ENCODE results near the gene TSSK6.

TSSK6 gene

DNA sequence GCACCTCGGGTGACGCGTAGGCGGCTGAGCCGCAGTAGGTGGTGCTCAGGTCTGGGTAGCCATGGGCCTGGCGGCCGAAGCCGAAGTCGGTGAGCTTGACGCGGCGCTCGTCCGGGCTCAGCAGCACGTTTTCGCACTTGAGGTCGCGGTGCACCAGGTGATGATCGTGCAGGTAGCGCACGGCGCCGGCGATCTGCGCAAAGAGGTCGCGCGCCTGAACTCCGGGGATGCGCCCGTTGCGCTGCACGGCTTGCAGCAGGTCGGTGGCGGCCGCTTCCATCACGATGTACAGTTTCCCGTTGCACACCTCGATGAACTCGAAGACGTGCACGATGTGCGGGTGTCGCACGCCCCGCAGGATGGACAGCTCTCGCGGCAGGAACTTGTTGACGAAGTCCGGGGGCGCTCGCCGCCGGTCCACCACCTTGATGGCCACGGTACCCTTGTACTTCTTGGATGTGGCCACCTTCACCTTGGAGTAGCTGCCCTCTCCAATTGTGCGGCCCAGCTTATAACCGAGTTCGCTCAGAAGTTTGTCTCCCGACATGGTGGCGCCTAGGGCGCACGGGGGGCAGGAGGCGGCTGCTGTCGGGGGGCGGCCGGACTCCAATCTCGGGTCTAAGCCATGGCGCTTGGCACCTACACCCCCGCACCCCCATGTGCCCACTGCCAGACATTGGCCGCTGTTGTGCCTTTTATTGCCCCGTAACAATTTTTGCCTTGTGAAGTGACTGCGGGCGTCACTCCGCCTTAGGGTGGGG is at the start of gene TSSK6:
TSS of gene TSSK6 (minus strand) at position 668 of the 761 bp plus-strand sequence. CDS start at position 547, 121 bp downstream.
- in situ Hi-C loops (cut with HindIII; ENCODE audit: low pct_ligation_motif_present, low pct_unique_long_range_greater_than_20kb, low sequenced_read_pairs) = no loop called here
- DNase-seq = no peak

GRCh38 chr19:19563348-19563848 is 48.0 kb upstream of the TSSK6 start:
- in situ Hi-C loops (cut with HindIII; ENCODE audit: low pct_ligation_motif_present, low pct_unique_long_range_greater_than_20kb, low sequenced_read_pairs) = no loop called here
- DNase-seq = no peak

DNA sequence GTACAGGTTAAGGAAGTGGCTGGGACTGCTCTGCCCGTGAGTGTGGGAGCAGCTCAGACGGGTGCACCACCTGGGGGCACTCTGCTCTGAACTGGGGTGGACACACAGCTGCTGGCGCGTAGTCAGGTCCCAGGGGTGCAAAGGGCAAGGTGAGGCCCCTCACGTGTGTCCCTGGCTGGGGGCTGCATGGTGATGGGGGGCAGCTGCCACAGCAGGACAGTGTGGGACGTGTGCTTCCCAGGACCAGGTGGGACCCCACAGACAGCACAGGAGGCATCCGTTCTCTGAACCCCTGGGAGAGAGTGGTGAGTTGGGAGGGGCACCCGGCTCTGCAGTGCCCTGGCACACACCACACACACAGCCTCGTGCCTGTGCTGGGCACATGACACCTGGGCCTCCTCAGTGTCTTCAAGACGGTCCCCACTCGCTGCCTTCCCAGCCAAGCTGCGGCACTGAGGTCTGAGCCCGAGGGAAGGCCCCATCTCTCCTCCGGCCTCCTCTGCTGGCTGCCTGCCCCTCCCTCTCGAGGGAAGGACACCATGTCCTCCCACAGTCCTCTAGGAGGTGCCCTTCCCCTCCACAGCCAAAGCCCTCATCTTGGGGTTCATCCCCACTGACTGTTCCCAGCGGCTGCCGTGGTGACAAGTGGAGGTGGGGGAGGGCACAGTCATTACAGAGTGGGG is 47.5 kb upstream of the TSSK6 start:
- in situ Hi-C loops (cut with HindIII; ENCODE audit: low pct_ligation_motif_present, low pct_unique_long_range_greater_than_20kb, low sequenced_read_pairs) = no loop called here
- DNase-seq = no peak

DNA sequence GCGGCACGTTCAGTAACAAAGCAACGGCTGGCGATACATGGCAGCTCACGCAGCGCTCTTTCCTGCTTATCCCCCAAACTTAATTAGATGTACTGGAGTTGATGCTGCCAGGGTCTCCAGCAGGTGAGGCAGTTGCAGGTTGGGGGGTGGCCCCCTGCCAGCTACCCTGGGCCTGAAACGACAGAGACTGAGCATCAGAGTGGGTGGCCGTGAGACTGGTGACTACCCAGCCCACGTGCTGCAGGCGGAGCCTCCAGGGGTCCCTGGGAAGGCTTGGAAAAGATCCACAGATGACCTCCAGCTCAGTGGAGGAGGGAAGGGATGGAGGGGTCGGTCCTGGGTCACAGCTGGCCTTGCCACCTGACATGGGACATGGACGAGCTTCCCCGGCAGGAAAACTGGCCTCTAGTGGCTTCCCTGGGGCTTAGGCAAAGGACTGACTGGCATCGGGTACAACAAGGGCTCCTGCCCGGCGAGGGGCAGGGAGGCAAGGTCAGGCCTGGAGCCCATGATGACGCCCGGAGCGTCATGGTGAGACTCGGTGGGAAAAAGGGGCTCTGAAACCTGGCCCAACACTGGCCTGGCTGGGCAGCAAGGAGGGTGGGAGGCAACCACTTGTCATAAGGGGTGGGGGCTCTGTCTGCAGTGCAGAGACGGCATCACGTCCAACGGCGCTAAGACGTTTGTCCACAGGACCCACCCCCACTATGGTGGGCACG is 46.8 kb upstream of the TSSK6 start:
- no peak for DNase-seq
- in situ Hi-C loops (cut with HindIII; ENCODE audit: low pct_ligation_motif_present, low pct_unique_long_range_greater_than_20kb, low sequenced_read_pairs) = no loop called here

DNA sequence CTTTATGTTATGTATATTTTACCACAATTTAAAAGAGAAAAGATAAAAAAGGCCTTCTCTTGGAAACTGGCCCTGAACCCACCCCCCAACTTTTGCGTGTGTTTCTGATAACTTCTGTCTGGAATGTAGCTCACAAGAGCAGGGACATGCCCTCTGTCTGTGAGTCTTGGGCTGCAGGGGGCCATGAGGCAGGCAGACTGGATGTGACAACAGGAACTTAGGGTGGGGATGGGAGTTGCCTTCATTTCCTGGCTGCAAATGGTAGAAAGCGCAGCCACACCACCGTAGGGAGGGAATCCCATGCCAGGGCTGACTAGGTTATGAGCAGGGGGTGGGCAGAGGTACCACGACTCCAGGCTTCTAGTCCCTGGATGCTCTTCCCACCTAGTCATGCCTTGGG is 44.6 kb upstream of the TSSK6 start:
- in situ Hi-C loops (cut with HindIII; ENCODE audit: low pct_ligation_motif_present, low pct_unique_long_range_greater_than_20kb, low sequenced_read_pairs) = no loop called here
- no peak for DNase-seq

DNA sequence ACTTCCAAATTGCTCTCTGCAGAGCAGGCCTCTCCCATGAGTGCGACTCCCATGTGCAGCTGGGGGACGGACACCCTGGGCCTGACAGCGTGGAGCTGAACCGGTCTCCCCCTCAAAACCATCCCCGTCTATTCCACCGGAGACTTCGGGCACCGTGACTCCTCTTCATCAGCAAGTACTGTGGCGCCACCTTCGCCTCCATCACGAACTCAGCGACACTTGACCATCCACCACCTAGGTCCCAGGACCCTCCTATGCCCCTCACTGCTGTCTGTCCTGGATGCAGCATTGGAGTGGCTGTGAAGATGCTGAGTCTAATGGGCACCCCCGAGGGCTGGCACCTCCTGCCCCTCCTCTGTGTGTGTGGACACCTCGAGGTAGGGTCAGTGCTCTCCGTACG is 43.3 kb upstream of the TSSK6 start:
- no peak for DNase-seq
- in situ Hi-C loops (cut with HindIII; ENCODE audit: low pct_ligation_motif_present, low pct_unique_long_range_greater_than_20kb, low sequenced_read_pairs) = no loop called here

DNA sequence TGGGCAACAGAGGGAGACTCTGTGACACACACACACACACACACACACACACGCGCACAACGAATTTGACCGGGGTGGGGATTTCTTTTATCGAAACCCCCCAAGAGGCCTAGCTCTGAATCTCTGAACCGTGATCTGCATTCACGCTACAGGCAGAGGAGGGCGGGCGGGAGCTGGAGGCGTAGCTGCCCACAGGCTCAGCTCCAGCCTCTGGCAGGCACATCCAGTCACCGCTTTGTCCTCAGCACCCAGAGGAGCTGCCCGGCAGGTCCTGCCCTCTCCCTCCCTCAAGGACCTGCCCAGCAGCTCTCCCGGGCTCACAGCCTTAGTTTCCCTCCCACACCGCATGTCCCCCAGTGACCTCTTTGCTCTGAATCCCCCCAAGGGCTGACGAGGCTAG is 42.7 kb upstream of the TSSK6 start:
- in situ Hi-C loops (cut with HindIII; ENCODE audit: low pct_ligation_motif_present, low pct_unique_long_range_greater_than_20kb, low sequenced_read_pairs) = no loop called here
- no peak for DNase-seq

DNA sequence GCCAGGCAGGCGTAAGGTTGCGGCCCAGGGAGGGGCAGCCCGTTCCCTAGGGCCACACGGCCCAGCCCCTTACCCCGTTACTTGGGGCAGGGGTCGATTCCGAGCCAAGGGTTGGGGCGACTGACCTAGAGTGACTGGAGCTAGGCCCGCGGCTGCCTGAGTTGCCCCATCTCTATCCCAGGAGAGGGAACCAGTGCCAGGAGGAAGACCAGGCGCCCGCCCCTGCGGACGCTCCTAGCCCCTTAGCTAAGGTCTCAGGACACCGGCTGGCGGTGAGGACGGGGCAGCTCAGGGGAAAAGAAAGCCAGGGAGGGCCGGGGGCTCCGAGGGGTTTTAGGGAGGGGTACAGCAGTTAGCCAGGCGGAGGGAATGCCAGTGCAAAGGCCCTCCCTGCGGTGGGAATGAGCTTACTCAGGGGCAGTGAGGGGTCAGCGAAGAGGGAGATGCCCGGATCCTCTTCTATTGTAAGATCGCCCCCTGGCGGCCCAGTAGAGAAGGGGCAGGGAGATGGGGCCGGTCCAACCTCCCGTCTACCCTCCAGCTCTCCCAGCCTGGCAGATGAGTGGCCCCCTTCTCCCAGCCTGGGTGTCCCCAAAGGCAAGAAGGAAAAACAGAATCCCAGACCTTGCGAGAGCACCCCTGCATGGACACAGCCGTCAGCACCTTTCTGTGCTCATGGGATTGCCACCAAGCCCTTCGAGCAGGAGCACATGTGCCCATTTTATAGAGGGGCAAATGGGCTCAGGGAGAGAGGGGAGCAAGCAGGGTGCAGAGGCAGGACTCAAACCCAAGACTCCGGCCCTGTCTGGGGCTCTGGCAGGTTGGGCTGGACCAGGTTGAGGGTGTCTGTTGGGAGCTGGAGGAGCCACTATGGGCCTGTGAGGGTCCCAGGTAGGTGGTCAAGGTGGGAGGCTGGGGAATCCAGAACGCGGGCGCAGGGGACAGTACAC is 39.0 kb upstream of the TSSK6 start:
- DNase-seq = peak; percentile 32
- in situ Hi-C loops (cut with HindIII; ENCODE audit: low pct_ligation_motif_present, low pct_unique_long_range_greater_than_20kb, low sequenced_read_pairs) = no loop called here

GRCh38 chr19:19553670-19554069 is 38.3 kb upstream of the TSSK6 start:
- in situ Hi-C loops (cut with HindIII; ENCODE audit: low pct_ligation_motif_present, low pct_unique_long_range_greater_than_20kb, low sequenced_read_pairs) = no loop called here
- DNase-seq = no peak

GRCh38 chr19:19552798-19553197 is 37.5 kb upstream of the TSSK6 start:
- peak; percentile 25 for DNase-seq
- in situ Hi-C loops (cut with HindIII; ENCODE audit: low pct_ligation_motif_present, low pct_unique_long_range_greater_than_20kb, low sequenced_read_pairs) = no loop called here

DNA sequence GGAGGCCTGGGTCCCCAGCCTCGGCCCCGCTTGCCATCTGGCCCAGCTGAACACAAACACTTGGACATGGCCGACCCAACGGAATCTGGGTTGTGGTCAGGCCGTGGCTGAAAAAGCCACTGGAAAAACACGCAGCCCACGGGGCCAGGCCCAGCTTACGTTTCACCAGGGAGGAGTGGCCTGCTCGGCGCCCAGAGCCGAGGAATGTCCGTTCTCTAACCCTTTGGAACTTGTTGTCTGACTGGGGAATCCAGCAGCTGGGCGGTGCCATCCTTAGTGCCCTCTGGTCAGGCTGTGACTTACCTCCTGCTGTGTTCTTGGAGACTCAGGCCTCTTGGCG is 36.5 kb upstream of the TSSK6 start:
- in situ Hi-C loops (cut with HindIII; ENCODE audit: low pct_ligation_motif_present, low pct_unique_long_range_greater_than_20kb, low sequenced_read_pairs) = no loop called here
- no peak for DNase-seq

DNA sequence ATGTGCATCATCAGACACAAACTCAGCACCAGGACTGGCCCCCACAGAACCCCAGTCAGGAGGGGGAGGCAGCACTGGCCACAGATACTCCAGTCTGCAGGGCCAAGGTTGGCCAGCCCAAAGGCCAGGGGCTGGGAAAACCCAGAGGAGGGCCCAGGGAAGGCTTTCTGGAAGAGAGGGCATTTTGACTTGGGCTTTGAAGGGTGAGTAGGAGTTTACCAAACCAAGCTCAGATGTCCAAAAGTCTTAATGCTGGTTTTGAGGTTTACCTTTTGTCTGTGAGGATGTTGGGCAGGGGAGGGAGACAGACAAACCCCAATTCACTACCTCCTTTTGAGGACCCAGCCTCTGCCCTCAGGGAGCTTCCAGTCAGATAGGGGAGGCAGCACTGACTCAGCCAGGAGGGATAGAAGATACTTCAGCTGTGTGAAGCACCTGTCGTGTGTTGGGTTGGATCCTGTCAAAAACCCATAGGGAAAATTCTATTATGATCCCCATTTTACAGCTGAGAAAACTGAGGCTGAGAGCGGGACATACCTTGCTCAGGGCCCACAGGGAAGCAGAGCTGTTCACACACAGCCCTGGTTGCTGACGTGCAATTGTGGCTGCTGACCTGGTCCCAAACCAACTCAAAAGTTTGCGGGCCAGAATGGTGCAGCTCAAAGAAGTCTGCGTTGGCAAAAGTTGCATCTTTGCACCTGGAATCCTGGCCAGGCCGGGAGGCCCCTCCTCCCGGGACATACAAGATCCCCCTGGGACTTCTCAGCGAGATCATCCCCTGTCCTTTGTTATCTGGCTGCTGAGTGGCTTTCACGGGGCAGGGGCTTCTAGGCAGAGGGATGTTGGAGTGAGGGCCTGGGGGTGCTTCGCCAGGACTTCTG is 35.9 kb upstream of the TSSK6 start:
- in situ Hi-C loops (cut with HindIII; ENCODE audit: low pct_ligation_motif_present, low pct_unique_long_range_greater_than_20kb, low sequenced_read_pairs) = no loop called here

GRCh38 chr19:19550485-19550929 is 35.2 kb upstream of the TSSK6 start:
- no peak for DNase-seq
- in situ Hi-C loops (cut with HindIII; ENCODE audit: low pct_ligation_motif_present, low pct_unique_long_range_greater_than_20kb, low sequenced_read_pairs) = no loop called here

More for the DNA sequence above, 35.9 kb upstream of the TSSK6 start:
- DNase-seq = no peak

- DNase-seq = no peak
- in situ Hi-C loops (cut with HindIII; ENCODE audit: low pct_ligation_motif_present, low pct_unique_long_range_greater_than_20kb, low sequenced_read_pairs) = no loop called here
Observed at GRCh38 chr19:19549804-19550464, 34.6 kb upstream of the TSSK6 start.

GRCh38 chr19:19548915-19549759 is 33.8 kb upstream of the TSSK6 start:
- in situ Hi-C loops (cut with HindIII; ENCODE audit: low pct_ligation_motif_present, low pct_unique_long_range_greater_than_20kb, low sequenced_read_pairs) = no loop called here
- DNase-seq = no peak

- in situ Hi-C loops (cut with HindIII; ENCODE audit: low pct_ligation_motif_present, low pct_unique_long_range_greater_than_20kb, low sequenced_read_pairs) = no loop called here
- no peak for DNase-seq
Observed at GRCh38 chr19:19547674-19548336, 32.5 kb upstream of the TSSK6 start.

Data from ACHN (cell line).